Stomach (tissue), 9 donors: ENCODE results near the gene HBE1. TPM values are rescaled to one million over a fixed set of nuclear protein-coding genes. Genes with fewer than 3 reads are reported as not detected.
"Not testable (repeated sequence)": the region's sequence is repeated elsewhere in the genome, so short reads cannot be mapped to it uniquely, and the experiment has no call there.

Experiments
- DNase-seq, 2 donors: peaks; one replicate each; pipeline versions ENCODE4 v3.0.0 to v3.0.0-alpha.2; 2013 to 2019
- H3K27ac ChIP-seq, 5 donors: fragments of 200-600 bp in 4 of 5; sonication (generic) in 4 of 5; one replicate each; pipeline ENCODE4 v1.5.1; 2013 to 2019; ENCODE audit warnings: mild to moderate bottlenecking in 1 of 5, moderate library complexity in 1 of 5
- H3K27me3 ChIP-seq, 3 donors: fragments of 200-600 bp; sonication (generic); one replicate each; pipeline ENCODE4 v1.5.1; 2017 to 2019; ENCODE audit warnings: mixed run types in 1 of 3
- H3K36me3 ChIP-seq, 4 donors: fragments of 200-600 bp; sonication (generic); 1 replicate in 3 of 4; 2 replicates in 1 of 4; pipeline ENCODE4 v1.5.1; 2016 to 2019
- H3K4me1 ChIP-seq, 4 donors: fragments of 200-600 bp; sonication (generic); one replicate each; pipeline ENCODE4 v1.5.1; 2016 to 2019
- H3K4me3 ChIP-seq, 4 donors: fragments of 200-600 bp; sonication (generic) in 3 of 4; one replicate each; pipeline ENCODE4 v1.5.1; 2016 to 2019; ENCODE audit warnings: mild to moderate bottlenecking in 1 of 4
- H3K9me3 ChIP-seq, 4 donors: fragments of 200-600 bp; sonication (generic); one replicate each; pipeline ENCODE4 v1.5.1; 2016 to 2019
- CTCF ChIP-seq, 7 experiments: fragments of 450-650 bp in 4 of 7; fragments of 200-600 bp in 3 of 7; sonication (generic) in 3 of 7; IDR thresholded peaks; one replicate each; pipeline ENCODE4 v1.5.1; 2016 to 2019; ENCODE audit warnings: antibody characterized with exemption in 7 of 7, control low read depth in 2 of 7, mild to moderate bottlenecking in 1 of 7
- EP300 ChIP-seq: sonication (generic); formaldehyde crosslinking; IDR thresholded peaks from one replicate; pipeline ENCODE4 v1.6.1; 2017; ENCODE audit warnings: antibody characterized with exemption
- POLR2A ChIP-seq, 4 donors: fragments of 450-650 bp; IDR thresholded peaks; one replicate each; pipeline ENCODE4 v1.6.1; 2016; ENCODE audit warnings: antibody characterized with exemption in 4 of 4, control low read depth in 2 of 4, mild to moderate bottlenecking in 1 of 4, moderate library complexity in 1 of 4
- POLR2AphosphoS5 ChIP-seq, 3 donors: sonication (generic); formaldehyde crosslinking; IDR thresholded peaks; one replicate each; pipeline ENCODE4 v1.6.1; 2016; ENCODE audit warnings: antibody characterized with exemption in 3 of 3
- WGBS, 5 donors: extraction: QIAGEN DNeasy Blood & Tissue Kit in 3 of 5; methylation state at CpG; one replicate each; pipeline versions ENCODE4 v1.1.5 to v1.1.7; 2013 to 2018; 5-methylcytosine and 5-hydroxymethylcytosine counted together
- intact Hi-C: fragments of 100-400 bp; cut with DNase I; formaldehyde crosslinking; loops from one replicate; pipeline ENCODE4 v1.15.1; 2023; ENCODE audit warnings: low total_unique reads
- polyA plus RNA-seq, 3 donors: library from polyadenylated mRNA; stranded (reverse); fragments of 200-250 nt; gene quantifications; one replicate each; pipeline ENCODE4 v1.2.3, GENCODE V29; 2013
- total RNA-seq, 5 donors: library from RNA; depleted of rRNA; stranded (reverse); fragments of >200 nt; gene quantifications; one replicate each; pipeline versions ENCODE4 v1.1.0 to v1.2.3, GENCODE V29; 2014 to 2016
- donor health status: healthy with polysubstance abuse.
- donor health status: Bipolar disorder and iron deficiency.
- donor health status: healthy.

Gene HBE1
- total and polyA plus RNA-seq, 8 donors = 1.3 TPM; not detected in 7

- TF ChIP-seq CTCF (IDR thresholded peaks at IDR 0.05) (no peak), EP300 (no peak), POLR2A (IDR thresholded peaks at IDR 0.05) (no peak), POLR2AphosphoS5 (IDR thresholded peaks at IDR 0.05) (no peak)
- Histone ChIP-seq H3K36me3 (no peaks in the 10 kb centered on the region), H3K27me3 (no peaks in the 10 kb centered on the region), H3K9me3 (no peaks in the 10 kb centered on the region), H3K4me3 (no peak overlapping the region), H3K27ac (no peak overlapping the region), H3K4me1 (no peaks in the 10 kb centered on the region)
- WGBS, 5 donors = 0 to 83% (median 64%) methylated on average over 1 of the region's 1 CpG
- intact Hi-C loops = no loop called here
- DNase-seq = no peak
Observed at GRCh38 chr11:5298451-5298850, 28.7 kb upstream of the HBE1 start.

GRCh38 chr11:5297721-5298323, 28.1 kb upstream of the HBE1 start:
- H3K9me3 ChIP-seq = no peaks in the 10 kb centered on the region
- 33 to 64% (median 52%) methylated on average over 4 of the region's 4 CpGs for WGBS, 5 donors
- no peak overlapping the region for H3K27ac ChIP-seq
- H3K36me3 ChIP-seq = no peaks in the 10 kb centered on the region
- TF ChIP-seq POLR2AphosphoS5 (IDR thresholded peaks at IDR 0.05) = no peak
- TF ChIP-seq POLR2A (IDR thresholded peaks at IDR 0.05) = no peak
- no peak for TF ChIP-seq EP300
- TF ChIP-seq CTCF (IDR thresholded peaks at IDR 0.05) = no peak
- H3K4me3 ChIP-seq = no peak overlapping the region
- DNase-seq = no peak
- no peaks in the 10 kb centered on the region for H3K27me3 ChIP-seq
- H3K4me1 ChIP-seq = no peaks in the 10 kb centered on the region
- intact Hi-C loops = no loop called here

- H3K9me3 ChIP-seq, DNase-seq, intact Hi-C loops, H3K4me3 ChIP-seq, H3K36me3 ChIP-seq, H3K27ac ChIP-seq, H3K4me1 ChIP-seq, H3K27me3 ChIP-seq: not testable (repeated sequence)
- WGBS, 5 donors = 93 to 96% (median 94%) methylated on average over 23 to 41 of the region's 41 CpGs
Observed at GRCh38 chr11:5294342-5294995, 24.7 kb upstream of the HBE1 start.

GRCh38 chr11:5293028-5293427, 23.3 kb upstream of the HBE1 start:
- no peak for DNase-seq
- Histone ChIP-seq H3K27ac (no peak overlapping the region), H3K4me1 (no peaks in the 10 kb centered on the region), H3K9me3 (no peaks in the 10 kb centered on the region), H3K4me3 (no peak overlapping the region), H3K27me3 (no peaks in the 10 kb centered on the region), H3K36me3 (no peaks in the 10 kb centered on the region)
- WGBS, 5 donors = 87 to 91% (median 88%) methylated on average over 8 of the region's 8 CpGs
- intact Hi-C loops = no loop called here
- no peak for TF ChIP-seq CTCF (IDR thresholded peaks at IDR 0.05)
- no peak for TF ChIP-seq POLR2A (IDR thresholded peaks at IDR 0.05)
- no peak for TF ChIP-seq EP300
- no peak for TF ChIP-seq POLR2AphosphoS5 (IDR thresholded peaks at IDR 0.05)

- no peak overlapping the region for H3K4me3 ChIP-seq
- no peaks in the 10 kb centered on the region for H3K27me3 ChIP-seq
- TF ChIP-seq CTCF (IDR thresholded peaks at IDR 0.05) = peak in 3 of 7 experiments; percentile 9 to 16 (median 11)
- TF ChIP-seq POLR2A (IDR thresholded peaks at IDR 0.05) = no peak
- no peak for TF ChIP-seq POLR2AphosphoS5 (IDR thresholded peaks at IDR 0.05)
- H3K9me3 ChIP-seq = no peaks in the 10 kb centered on the region
- peak in 1 of 2 donors; percentile 39 for DNase-seq
- no peak overlapping the region for H3K27ac ChIP-seq
- no peaks in the 10 kb centered on the region for H3K36me3 ChIP-seq
- WGBS, 5 donors = 73 to 89% (median 83%) methylated on average over 1 of the region's 1 CpG
- H3K4me1 ChIP-seq = no peaks in the 10 kb centered on the region
- intact Hi-C loops = no loop called here
Observed at GRCh38 chr11:5291207-5291838, 21.6 kb upstream of the HBE1 start.
